Measurements from ENCODE around the gene FAM228B.

FAM228B gene

DNA sequence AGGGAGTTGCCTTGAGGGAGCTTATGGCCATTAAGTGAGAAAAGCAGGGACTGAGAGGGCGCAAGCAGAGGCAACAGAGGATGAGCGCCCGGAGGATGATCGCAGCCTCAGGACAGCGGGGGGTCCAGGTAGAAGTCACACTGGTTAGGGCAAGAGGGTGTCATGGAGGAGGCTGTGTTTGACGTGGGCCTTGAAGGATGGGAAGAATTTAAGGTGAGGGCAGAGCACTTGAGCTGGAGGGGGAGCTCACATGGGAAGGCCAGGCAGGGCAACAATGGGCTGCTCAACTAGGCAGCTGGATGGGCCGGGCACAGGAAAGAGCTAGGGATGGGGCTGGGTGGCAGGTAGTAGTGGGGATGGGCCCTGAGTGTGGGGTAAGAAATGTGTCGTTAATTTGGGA is 83.4 kb downstream of the FAM228B start:
- no peak for DNase-seq

DNA sequence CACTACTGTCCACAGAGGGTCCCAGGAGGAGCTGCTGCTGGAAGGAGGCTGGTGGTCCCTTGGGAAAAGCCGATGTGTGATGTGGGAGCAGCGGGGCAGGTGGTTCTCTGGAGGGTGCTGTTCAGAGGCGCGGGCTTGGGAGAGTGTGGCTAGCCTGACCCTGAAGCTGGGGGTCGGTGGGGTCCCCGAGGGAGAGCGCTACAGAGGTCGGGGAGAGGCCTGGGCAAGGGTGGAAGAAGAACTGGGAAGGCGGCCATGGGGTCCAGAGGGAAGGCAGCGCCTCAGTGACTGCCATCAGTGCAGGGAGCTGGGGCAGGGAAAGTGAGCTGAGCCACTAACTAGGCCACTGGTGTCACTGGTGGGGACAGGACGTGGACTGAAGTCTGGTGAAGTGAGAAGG is 84.1 kb downstream of the FAM228B start:
- no peak for DNase-seq

DNA sequence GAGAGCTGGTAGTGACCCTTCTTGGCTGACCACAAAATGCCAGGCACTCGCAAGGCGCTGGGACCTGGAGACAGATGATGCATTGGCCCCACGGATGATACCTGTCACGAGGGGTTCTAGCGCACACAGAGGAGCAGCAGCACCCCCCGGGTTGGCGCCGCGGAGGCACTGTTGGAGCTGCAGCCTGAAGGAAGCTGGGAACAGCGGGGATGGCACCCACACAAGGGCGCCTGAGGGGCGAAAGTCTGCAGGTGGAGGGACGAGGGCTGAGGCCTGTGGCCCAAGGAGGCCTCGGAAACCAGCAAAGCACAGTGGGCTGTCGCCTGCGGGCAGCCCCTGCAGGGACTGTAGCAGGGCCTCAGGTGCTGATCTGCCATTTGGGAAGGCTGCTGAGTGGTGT is 85.2 kb downstream of the FAM228B start:
- no peak for DNase-seq

DNA sequence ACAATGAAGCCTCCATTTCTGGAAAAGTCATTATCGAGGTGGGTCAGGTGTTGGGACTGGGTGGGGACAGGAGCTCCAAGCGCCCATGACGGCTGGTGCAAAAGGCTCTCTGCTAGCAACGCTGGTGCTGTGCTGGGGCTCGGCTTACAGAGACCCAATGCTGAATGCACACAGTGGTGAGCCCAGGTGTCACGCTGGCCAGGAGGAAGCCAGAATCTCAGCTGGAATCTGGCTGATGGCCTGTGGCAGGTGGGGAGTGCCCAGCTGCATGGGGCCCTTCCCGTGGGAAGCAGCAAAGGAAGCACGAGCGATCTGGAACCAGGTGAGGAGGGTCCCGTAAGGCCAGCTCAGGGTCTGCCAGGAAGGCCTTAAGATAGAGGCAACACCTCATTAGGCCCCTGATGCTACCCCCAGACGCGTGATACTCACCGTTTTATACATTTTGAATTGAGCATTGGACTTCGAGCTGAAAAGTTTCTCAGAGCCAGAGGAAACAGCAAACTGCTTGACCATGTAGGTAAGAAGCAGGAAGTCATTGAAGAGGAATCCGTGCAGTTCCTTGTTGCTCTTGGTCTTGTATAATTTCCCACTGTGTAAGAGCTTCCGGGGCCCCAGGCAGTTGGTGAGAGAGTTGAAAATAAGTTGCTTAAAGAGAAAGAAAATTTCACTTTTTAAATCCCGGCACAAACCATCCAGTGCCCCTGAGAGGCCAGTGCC is 86.3 kb downstream of the FAM228B start:
- DNase-seq: no peak

DNA sequence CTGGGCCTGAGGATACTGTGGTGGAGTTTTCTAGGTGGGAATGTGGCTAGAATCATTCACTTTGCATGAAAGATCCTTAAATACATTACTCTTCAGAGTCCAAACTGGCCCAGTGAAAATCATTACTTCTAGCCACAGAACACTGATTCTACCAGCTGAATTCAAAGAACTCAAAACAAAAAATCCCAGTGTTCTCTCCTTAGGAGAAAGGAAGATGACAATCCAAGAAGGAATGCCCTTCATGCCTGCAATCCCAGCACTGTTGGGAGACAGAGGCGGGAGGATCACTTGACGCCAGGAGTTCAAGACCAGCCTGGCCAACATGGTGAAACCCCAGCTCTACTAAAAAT is 86.8 kb downstream of the FAM228B start:
- no peak for DNase-seq

DNA sequence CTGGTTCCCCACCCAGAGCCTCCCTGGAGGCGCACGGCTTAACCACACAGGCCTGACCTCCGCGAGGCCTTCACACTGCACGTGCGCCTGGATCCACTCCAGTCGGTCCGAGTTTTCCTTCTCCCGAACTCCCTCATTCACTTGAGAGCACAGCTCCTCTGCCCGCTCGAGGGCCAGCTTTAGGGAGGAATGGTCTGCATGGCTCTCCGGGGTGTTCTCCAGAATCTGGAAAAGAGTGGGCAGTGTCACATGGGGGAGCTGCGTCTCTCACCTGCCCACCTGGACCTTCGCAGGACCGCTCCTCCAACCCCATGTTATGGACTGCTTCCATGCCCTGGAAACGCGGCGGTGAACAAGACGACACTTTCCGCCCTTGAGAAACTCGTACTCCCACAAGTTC is 87.5 kb downstream of the FAM228B start:
- DNase-seq: no peak

DNA sequence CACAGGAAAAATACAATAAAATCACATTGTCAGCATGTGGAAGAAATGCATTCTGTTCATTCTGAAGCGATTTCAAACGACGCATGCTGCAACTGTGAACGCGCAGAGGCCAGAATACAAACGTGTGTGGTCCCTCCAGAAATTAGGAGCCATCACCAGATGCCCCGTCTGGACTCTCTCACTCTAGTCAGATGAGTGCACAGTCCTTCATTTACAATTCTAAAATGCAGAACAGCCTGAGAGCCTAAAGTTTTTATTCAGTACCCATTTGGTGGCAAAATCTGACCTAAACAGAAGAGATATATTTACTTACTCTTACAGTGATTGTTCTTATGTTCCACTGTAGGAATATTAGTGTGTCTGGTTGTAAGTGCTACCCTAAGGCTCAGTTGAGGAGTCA is 88.1 kb downstream of the FAM228B start:
- no peak for DNase-seq

DNA sequence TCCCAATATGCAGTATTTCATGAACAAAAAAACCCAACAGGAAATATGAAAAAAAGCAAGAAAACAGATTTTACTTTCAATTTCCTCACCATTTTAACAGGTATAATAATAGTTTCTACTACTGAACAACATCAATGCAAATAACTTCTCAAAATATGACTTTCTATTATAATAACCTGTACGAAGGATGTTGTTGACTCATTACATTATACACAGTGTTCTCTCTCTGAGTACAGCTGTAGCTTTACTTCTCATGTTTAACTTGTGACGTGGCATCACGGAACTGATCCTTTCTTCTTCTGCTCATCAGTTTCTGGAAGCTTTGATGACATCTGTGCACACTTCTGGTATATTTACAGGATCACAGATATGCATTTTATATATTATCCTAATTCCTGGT is 91.6 kb downstream of the FAM228B start:
- DNase-seq: no peak
